ENCODE results near the gene ZNF655. TPM values are rescaled to one million over a fixed set of nuclear protein-coding genes. Genes with fewer than 3 reads are reported as not detected.

ZNF655 gene
- total RNA-seq, 1 donor from 2014 or later, result 74.0 TPM

DNA sequence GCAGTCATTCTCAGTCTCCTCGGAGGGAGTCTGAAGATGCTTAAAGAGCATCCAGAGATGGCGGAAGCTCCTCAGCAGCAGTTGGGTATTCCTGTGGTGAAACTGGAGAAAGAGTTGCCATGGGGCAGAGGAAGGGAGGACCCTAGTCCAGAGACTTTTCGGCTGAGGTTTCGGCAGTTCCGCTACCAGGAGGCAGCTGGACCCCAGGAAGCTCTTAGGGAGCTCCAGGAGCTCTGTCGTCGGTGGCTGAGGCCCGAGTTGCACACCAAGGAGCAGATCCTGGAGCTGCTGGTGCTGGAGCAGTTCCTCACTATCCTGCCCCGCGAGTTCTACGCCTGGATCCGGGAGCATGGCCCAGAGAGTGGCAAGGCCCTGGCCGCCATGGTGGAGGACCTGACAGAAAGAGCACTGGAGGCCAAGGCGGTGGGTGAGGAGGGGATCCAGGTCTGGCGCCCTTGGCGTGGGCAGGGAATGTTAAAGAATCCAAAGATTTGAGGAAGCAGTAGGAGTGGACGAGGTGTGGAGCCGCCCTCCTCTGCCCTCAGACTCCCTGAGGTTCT, 61.2 kb downstream of the ZNF655 start:
- H3K36me3 Mint-ChIP-seq (ENCODE audit: unreplicated experiment), result peaks cover 2% of the 10 kb centered on the region
- H3K27ac Mint-ChIP-seq (ENCODE audit: unreplicated experiment), result no peak overlapping the region
- H3K4me3 Mint-ChIP-seq (ENCODE audit: unreplicated experiment), result no peak overlapping the region
- H3K27me3 Mint-ChIP-seq (ENCODE audit: unreplicated experiment), result peaks cover 5% of the 10 kb centered on the region
- H3K9me3 Mint-ChIP-seq (ENCODE audit: unreplicated experiment), result peaks cover 2% of the 10 kb centered on the region
- TF ChIP-seq, protein P1, sequence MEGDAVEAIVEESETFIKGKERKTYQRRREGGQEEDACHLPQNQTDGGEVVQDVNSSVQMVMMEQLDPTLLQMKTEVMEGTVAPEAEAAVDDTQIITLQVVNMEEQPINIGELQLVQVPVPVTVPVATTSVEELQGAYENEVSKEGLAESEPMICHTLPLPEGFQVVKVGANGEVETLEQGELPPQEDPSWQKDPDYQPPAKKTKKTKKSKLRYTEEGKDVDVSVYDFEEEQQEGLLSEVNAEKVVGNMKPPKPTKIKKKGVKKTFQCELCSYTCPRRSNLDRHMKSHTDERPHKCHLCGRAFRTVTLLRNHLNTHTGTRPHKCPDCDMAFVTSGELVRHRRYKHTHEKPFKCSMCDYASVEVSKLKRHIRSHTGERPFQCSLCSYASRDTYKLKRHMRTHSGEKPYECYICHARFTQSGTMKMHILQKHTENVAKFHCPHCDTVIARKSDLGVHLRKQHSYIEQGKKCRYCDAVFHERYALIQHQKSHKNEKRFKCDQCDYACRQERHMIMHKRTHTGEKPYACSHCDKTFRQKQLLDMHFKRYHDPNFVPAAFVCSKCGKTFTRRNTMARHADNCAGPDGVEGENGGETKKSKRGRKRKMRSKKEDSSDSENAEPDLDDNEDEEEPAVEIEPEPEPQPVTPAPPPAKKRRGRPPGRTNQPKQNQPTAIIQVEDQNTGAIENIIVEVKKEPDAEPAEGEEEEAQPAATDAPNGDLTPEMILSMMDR (IDR thresholded peaks at IDR 0.05; ENCODE audit: partially characterized antibody, unreplicated experiment), result no peak
- DNase-seq, result no peak
- no peaks in the 10 kb centered on the region for H3K4me1 Mint-ChIP-seq (ENCODE audit: low read depth, unreplicated experiment)

DNA sequence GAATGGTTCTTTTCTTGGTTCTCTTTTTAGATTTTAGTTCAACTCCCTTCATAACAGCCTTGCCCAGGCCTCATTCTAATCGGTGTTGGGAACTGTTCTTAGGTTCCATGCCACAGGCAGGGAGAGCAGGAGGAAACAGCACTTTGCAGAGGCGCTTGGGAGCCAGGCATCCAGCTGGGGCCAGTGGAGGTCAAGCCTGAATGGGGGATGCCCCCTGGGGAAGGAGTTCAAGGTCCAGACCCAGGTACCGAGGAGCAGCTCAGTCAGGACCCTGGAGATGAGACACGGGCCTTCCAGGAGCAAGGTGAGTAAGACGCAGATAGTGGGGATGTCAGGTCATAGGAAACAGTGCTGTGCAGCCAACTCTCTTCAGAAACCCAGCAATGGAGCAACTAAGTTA, 62.8 kb downstream of the ZNF655 start:
- Mint-ChIP-seq H3K4me3 (ENCODE audit: unreplicated experiment) (no peak overlapping the region), H3K9me3 (ENCODE audit: unreplicated experiment) (peaks cover 2% of the 10 kb centered on the region), H3K27ac (ENCODE audit: unreplicated experiment) (no peak overlapping the region), H3K27me3 (ENCODE audit: unreplicated experiment) (peaks cover 5% of the 10 kb centered on the region), H3K4me1 (ENCODE audit: low read depth, unreplicated experiment) (no peaks in the 10 kb centered on the region), H3K36me3 (ENCODE audit: unreplicated experiment) (peaks cover 4% of the 10 kb centered on the region)
- TF ChIP-seq, protein P1 (IDR thresholded peaks at IDR 0.05; ENCODE audit: partially characterized antibody, unreplicated experiment), result no peak
- no peak for DNase-seq

DNA sequence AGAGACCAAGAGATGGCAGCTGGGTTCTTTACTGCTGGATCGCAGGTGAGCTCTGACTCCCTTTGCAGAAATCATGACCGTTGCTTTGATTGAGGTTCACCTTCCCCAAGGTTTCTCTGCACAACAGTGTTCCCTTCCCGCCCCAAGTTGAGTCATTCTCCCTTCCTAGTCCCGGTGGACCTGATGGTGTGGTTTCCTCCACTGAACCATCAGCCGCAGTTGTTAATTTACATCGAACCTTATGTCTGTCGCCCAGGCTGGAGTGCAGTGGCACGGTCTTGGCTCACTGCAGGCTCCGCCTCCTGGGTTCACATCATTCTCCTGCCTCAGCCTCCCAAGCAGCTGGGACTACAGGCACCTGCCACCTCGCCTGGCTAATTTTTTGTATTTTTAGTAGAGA, 64.2 kb downstream of the ZNF655 start:
- TF ChIP-seq, protein P1 (IDR thresholded peaks at IDR 0.05; ENCODE audit: partially characterized antibody, unreplicated experiment), result no peak
- Mint-ChIP-seq H3K9me3 (ENCODE audit: unreplicated experiment) (peaks cover 2% of the 10 kb centered on the region), H3K36me3 (ENCODE audit: unreplicated experiment) (peaks cover 4% of the 10 kb centered on the region), H3K27me3 (ENCODE audit: unreplicated experiment) (no peaks in the 10 kb centered on the region), H3K4me1 (ENCODE audit: low read depth, unreplicated experiment) (no peaks in the 10 kb centered on the region), H3K27ac (ENCODE audit: unreplicated experiment) (no peak overlapping the region), H3K4me3 (ENCODE audit: unreplicated experiment) (no peak overlapping the region)
- no peak for DNase-seq

DNA sequence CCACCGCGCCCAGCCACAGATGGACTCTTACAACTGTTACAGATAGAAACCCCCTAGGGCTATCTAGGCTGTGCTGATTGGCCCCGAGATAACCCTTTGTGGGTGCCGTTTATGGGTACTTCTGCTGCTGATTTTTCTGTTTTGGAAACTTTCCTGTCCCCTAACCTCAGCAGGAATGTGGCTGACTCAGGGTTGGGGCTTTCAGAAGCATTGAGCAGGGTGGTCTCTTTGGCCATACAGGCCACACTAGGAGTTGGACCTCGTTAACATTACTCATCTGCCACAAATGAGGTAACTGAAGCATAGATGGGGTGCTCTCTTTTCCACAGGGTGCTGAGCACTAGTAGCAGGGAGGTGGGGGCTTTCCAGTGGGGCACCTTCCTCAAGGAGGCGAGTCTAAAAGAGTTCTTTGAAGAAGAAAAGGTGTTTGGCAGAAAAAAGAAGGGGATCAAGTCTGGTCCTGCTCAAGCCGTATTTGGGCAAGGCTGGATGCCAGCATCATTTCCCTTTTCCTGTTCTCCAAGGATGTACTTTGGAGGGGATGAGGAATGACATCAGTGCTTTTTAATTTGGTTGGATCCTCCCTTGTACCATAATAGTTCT, 64.8 kb downstream of the ZNF655 start:
- no peaks in the 10 kb centered on the region for H3K27me3 Mint-ChIP-seq (ENCODE audit: unreplicated experiment)
- no peak overlapping the region for H3K4me3 Mint-ChIP-seq (ENCODE audit: unreplicated experiment)
- TF ChIP-seq, protein P1 (IDR thresholded peaks at IDR 0.05; ENCODE audit: partially characterized antibody, unreplicated experiment), result no peak

DNA sequence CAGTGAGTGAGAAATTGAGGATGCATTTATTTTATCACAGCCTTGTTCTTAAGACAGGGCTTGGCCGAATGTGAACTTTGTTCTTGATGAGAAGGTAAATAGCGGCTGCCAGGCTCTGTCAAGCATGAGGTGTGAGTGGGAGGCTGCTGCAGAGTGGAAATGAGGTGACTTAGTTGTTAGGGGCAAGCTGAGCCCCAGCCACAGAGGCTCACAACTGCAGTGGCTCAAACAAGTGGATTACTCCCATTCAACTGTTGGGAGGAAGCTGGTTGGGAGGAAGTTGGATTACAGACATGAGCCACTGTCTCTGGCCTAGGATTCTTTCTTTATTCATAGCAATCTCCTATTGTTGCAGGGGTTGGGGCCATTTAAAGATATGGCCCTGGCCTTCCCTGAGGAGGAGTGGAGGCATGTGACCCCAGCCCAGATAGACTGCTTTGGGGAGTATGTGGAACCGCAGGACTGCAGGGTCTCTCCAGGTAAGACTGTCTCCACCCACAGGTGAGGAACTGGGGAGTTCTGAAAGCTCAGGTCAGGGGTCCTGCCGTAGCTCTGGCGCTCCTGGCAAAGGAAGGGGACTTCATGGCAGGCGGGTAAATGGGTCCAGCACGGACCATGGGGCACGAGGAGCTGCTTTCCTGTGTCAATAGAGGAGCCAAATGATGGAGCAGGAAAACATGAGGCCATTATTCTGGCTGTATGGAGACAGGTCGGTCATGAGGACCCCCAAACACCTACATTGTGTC, 65.4 kb downstream of the ZNF655 start:
- Mint-ChIP-seq H3K4me1 (ENCODE audit: low read depth, unreplicated experiment) (no peaks in the 10 kb centered on the region), H3K27me3 (ENCODE audit: unreplicated experiment) (no peaks in the 10 kb centered on the region), H3K36me3 (ENCODE audit: unreplicated experiment) (peaks cover 4% of the 10 kb centered on the region), H3K27ac (ENCODE audit: unreplicated experiment) (no peak overlapping the region), H3K4me3 (ENCODE audit: unreplicated experiment) (no peak overlapping the region), H3K9me3 (ENCODE audit: unreplicated experiment) (no peaks in the 10 kb centered on the region)
- no peak for DNase-seq
- TF ChIP-seq, protein P1 (IDR thresholded peaks at IDR 0.05; ENCODE audit: partially characterized antibody, unreplicated experiment), result no peak

More for the DNA sequence above, 64.8 kb downstream of the ZNF655 start:
- Mint-ChIP-seq H3K4me1 (ENCODE audit: low read depth, unreplicated experiment) (no peaks in the 10 kb centered on the region), H3K27ac (ENCODE audit: unreplicated experiment) (no peak overlapping the region), H3K36me3 (ENCODE audit: unreplicated experiment) (peaks cover 4% of the 10 kb centered on the region), H3K9me3 (ENCODE audit: unreplicated experiment) (no peaks in the 10 kb centered on the region)
- DNase-seq, result no peak

Measured in glutamatergic neuron (in vitro differentiated cells).